HepG2 (cell line): ENCODE data around the gene CNTRL. TPM values are rescaled to one million over a fixed set of nuclear protein-coding genes. Genes with fewer than 3 reads are reported as not detected.

Experiments
- ATAC-seq: fragments of 200-7000 bp; cut with Tn5 transposase; 3 replicates; pipeline ENCODE4 v1.9.1; 2020; ENCODE audit warnings: mild to moderate bottlenecking, moderate library complexity
- BruUV-seq: library from RNA; stranded (reverse); fragments of 400-500 nt; replicated peaks from 2 replicates; lab custom pipeline; 2021; lab: Mats Ljungman, UMichigan
- CTCF ChIA-PET: fragments of 300-600 bp; formaldehyde crosslinking; extraction: SDS; loops from one replicate; lab custom pipeline; 2021; ENCODE audit warnings: low total read pairs, inconsistent platforms, low intra/inter-chr PET ratio; lab: Yijun Ruan, JAX
- POLR2A ChIA-PET: fragments of 350-600 bp; sonication (Branson Sonifier 250); formaldehyde crosslinking; loops from one replicate; lab custom pipeline; 2020; ENCODE audit warnings: antibody characterized with exemption, inconsistent platforms; lab: Yijun Ruan, JAX
- DNase-seq: peaks from one replicate; pipeline ENCODE4 v3.0.0-alpha.2; 2015; ENCODE audit warnings: low spot score
- FAIRE-seq: peaks from 3 replicates; lab custom pipeline; 2011; peaks lifted over from hg19 to GRCh38; lab: Jason Lieb, UNC
- H2AFZ ChIP-seq: one replicate; pipeline ENCODE4 v1.6.1; 2011; ENCODE audit warnings: low read length, inconsistent platforms
- H3K27ac ChIP-seq: fragments of 300-600 bp; 3 replicates; pipeline ENCODE4 v1.8.0; 2011; ENCODE audit warnings: mixed run types, mild to moderate bottlenecking, mixed read lengths, low read length, inconsistent platforms; ENCODE audit not compliant: insufficient read depth; ENCODE audit errors: extremely low read length
- H3K27me3 ChIP-seq, 2 experiments: fragments of 200-600 bp in 1 of 2; 2 replicates in 1 of 2; 3 replicates in 1 of 2; pipeline versions ENCODE4 v1.6.0 to v1.8.0; 2011; ENCODE audit warnings: low read length in 2 of 2, mild to moderate bottlenecking in 2 of 2, moderate library complexity in 2 of 2, inconsistent platforms in 1 of 2; ENCODE audit not compliant: insufficient read depth in 2 of 2, control insufficient read depth in 1 of 2
- H3K36me3 ChIP-seq, 2 experiments: fragments of 200-600 bp in 1 of 2; replicated peaks in 1 of 2; 2 replicates in 1 of 2; 3 replicates in 1 of 2; pipeline versions ENCODE4 v1.5.1 to v1.8.0; 2011; ENCODE audit warnings: low read length in 2 of 2, inconsistent platforms in 1 of 2; ENCODE audit not compliant: insufficient read depth in 2 of 2, control insufficient read depth in 1 of 2
- H3K4me1 ChIP-seq: 2 replicates; pipeline ENCODE4 v1.5.1; 2012; ENCODE audit warnings: low read length, inconsistent platforms; ENCODE audit not compliant: insufficient read depth
- H3K4me2 ChIP-seq: 2 replicates; pipeline ENCODE4 v1.6.0; 2011; ENCODE audit warnings: low read depth, low read length, inconsistent platforms
- H3K4me3 ChIP-seq, 3 experiments: fragments of 200-600 bp in 1 of 3; sonication (generic), shearing (Covaris generic) in 1 of 3; replicated peaks in 1 of 3; 2 replicates each; pipeline ENCODE4 v1.5.1; 2011 to 2016; ENCODE audit warnings: low read length in 3 of 3, inconsistent platforms in 2 of 3, low read depth in 2 of 3, mild to moderate bottlenecking in 2 of 3, control low read depth in 1 of 3, mixed read lengths in 1 of 3; ENCODE audit not compliant: insufficient read depth in 1 of 3
- H3K79me2 ChIP-seq: one replicate; pipeline ENCODE4 v1.6.1; 2011; ENCODE audit warnings: low read length, inconsistent platforms; ENCODE audit not compliant: insufficient read depth
- H3K9ac ChIP-seq: 2 replicates; pipeline ENCODE4 v1.6.0; 2011; ENCODE audit warnings: mild to moderate bottlenecking, low read depth, low read length, inconsistent platforms; ENCODE audit not compliant: insufficient read depth
- H3K9me3 ChIP-seq: 2 replicates; pipeline ENCODE4 v1.5.1; 2012; ENCODE audit warnings: mild to moderate bottlenecking, low read length
- H4K20me1 ChIP-seq: 2 replicates; pipeline ENCODE4 v1.6.0; 2011; ENCODE audit warnings: inconsistent platforms, mild to moderate bottlenecking, low read length, moderate library complexity; ENCODE audit not compliant: insufficient read depth
- AHR ChIP-seq: IDR thresholded peaks from 2 replicates; pipeline ENCODE4 v1.6.1; 2018; ENCODE audit warnings: missing genetic modification reagents, missing compliant biosample characterization
- AKAP8 ChIP-seq: sonication (generic); formaldehyde crosslinking; IDR thresholded peaks from 2 replicates; pipeline ENCODE4 v1.5.1; 2020; ENCODE audit warnings: mild to moderate bottlenecking, missing genetic modification reagents
- ATAD3A ChIP-seq: sonication (generic); formaldehyde crosslinking; IDR thresholded peaks from 2 replicates; pipeline ENCODE4 v1.4.0; 2020; ENCODE audit warnings: missing genetic modification reagents
- FOXP1 ChIP-seq, 2 experiments: fragments of 450-650 bp in 1 of 2; IDR thresholded peaks; 2 replicates each; pipeline ENCODE4 v1.6.1; 2017 to 2018; ENCODE audit warnings: antibody characterized with exemption in 1 of 2
- MXI1 ChIP-seq: IDR thresholded peaks from 3 replicates; pipeline ENCODE4 v1.6.1; 2012; ENCODE audit warnings: low read depth, low read length, inconsistent platforms, borderline replicate concordance
- PAWR ChIP-seq: sonication (generic); formaldehyde crosslinking; IDR thresholded peaks from 2 replicates; pipeline ENCODE4 v1.4.0; 2020; ENCODE audit warnings: missing genetic modification reagents, mild to moderate bottlenecking, borderline replicate concordance
- STAT6 ChIP-seq: sonication (generic); formaldehyde crosslinking; IDR thresholded peaks from 2 replicates; pipeline ENCODE4 v1.4.0; 2020; ENCODE audit warnings: missing genetic modification reagents, mild to moderate bottlenecking, borderline replicate concordance
- ZBTB7A ChIP-seq: sonication (generic); formaldehyde crosslinking; IDR thresholded peaks from 2 replicates; pipeline ENCODE4 v1.8.0; 2022; ENCODE audit warnings: mild to moderate bottlenecking, missing genetic modification reagents
- ZFP36L1 ChIP-seq: sonication (generic); formaldehyde crosslinking; IDR thresholded peaks from 2 replicates; pipeline ENCODE4 v1.8.0; 2022; ENCODE audit warnings: mild to moderate bottlenecking, missing genetic modification reagents, moderate library complexity
- ZNF124 ChIP-seq: sonication (generic); formaldehyde crosslinking; IDR thresholded peaks from 2 replicates; pipeline ENCODE4 v1.4.0; 2020; ENCODE audit warnings: missing genetic modification reagents
- ZNF296 ChIP-seq: sonication (generic); formaldehyde crosslinking; conservative IDR thresholded peaks from 2 replicates; pipeline ENCODE4 v1.5.0; 2020; ENCODE audit warnings: mild to moderate bottlenecking, missing genetic modification reagents
- ZNF3 ChIP-seq: IDR thresholded peaks from 2 replicates; pipeline ENCODE4 v1.7.0; 2017; ENCODE audit warnings: inconsistent platforms
- ZNF343 ChIP-seq: sonication (generic); formaldehyde crosslinking; IDR thresholded peaks from 2 replicates; pipeline ENCODE4 v1.4.0; 2020; ENCODE audit warnings: mild to moderate bottlenecking, missing genetic modification reagents
- ZNF510 ChIP-seq: sonication (generic); formaldehyde crosslinking; IDR thresholded peaks from 2 replicates; pipeline ENCODE4 v1.4.0; 2020; ENCODE audit warnings: low read depth, mild to moderate bottlenecking, missing genetic modification reagents
- ZNF530 ChIP-seq: sonication (generic); formaldehyde crosslinking; IDR thresholded peaks from 2 replicates; pipeline ENCODE4 v1.5.0; 2020; ENCODE audit warnings: low read depth, mild to moderate bottlenecking, missing genetic modification reagents
- WGBS: methylation state at CpG from one replicate; pipeline ENCODE4 v1.1.6; 2017; ENCODE audit warnings: low lambda C conversion rate; 5-methylcytosine and 5-hydroxymethylcytosine counted together
- in situ Hi-C: cut with HindIII; loops from 2 replicates; pipeline ENCODE4 v1.10.0; 2017; ENCODE audit warnings: low pct_unique_long_range_greater_than_20kb; ENCODE audit not compliant: extremely low pct_ligation_motif_present
- intact Hi-C: fragments of 100-400 bp; cut with micrococcal nuclease; formaldehyde crosslinking; loops from one replicate; pipeline ENCODE4 v1.10.0; 2022; ENCODE audit not compliant: unreplicated experiment
- polyA plus RNA-seq, 8 experiments: library from polyadenylated mRNA; depleted of rRNA in 3 of 8; stranded (reverse) in 7 of 8; unstranded in 1 of 8; fragments of >200 nt; fragmentation: Illumina TruSeq in 4 of 8; extraction: Trizol in 4 of 8; gene quantifications; 2 replicates each; pipeline versions ENCODE4 v1.2.1 to v1.2.3, GENCODE V29; 2011 to 2016; ENCODE audit warnings: low read depth in 4 of 8, missing spikeins in 1 of 8, mixed read lengths in 1 of 8; ENCODE audit not compliant: insufficient read depth in 1 of 8
- total RNA-seq, 5 experiments: library from RNA; depleted of rRNA; stranded (reverse); fragments of >200 nt; fragmentation: Illumina TruSeq; extraction: Trizol; gene quantifications; 2 replicates each; pipeline ENCODE4 v1.2.3, GENCODE V29; 2016; ENCODE audit warnings: low read depth in 1 of 5

The CNTRL gene
- total and polyA plus RNA-seq, 2 of the 13 experiments (the other 11 are each of a cell fraction or from before 2014, with no cell fraction given): 7.5 to 11.8 TPM

- TF ChIP-seq STAT6 (CRISPR knock-in tag) (no peak), ATAD3A (CRISPR knock-in tag) (no peak)
Measured at GRCh38 chr9:121144482-121144881, 69.7 kb downstream of the CNTRL start (continued).

- Histone ChIP-seq H3K4me3 (no peak overlapping the region), H3K4me1 (no peaks in the 10 kb centered on the region), H3K27me3 (no peaks in the 10 kb centered on the region), H3K4me2 (no peak overlapping the region), H4K20me1 (no peaks in the 10 kb centered on the region), H3K79me2 (no peaks in the 10 kb centered on the region), H3K36me3 (peaks cover 13 to 31% of the 10 kb centered on the region in 2 experiments), H3K27ac (no peak overlapping the region), H3K9me3 (no peaks in the 10 kb centered on the region), H3K9ac (no peak overlapping the region)
- DNase-seq: no peak
- intact Hi-C loops (no loop called here), in situ Hi-C loops (no loop called here)
- 79% methylated on average over 2 of the region's 2 CpGs for WGBS
- ChIA-PET POLR2A (no interaction called here), CTCF (no interaction called here)
- ATAC-seq: no peak
- no TSS peak for BruUV-seq
- TF ChIP-seq ZNF343 (CRISPR knock-in tag) (no peak), ZNF3 (CRISPR knock-in tag) (no peak), ZNF510 (CRISPR knock-in tag) (no peak), ZNF296 (CRISPR knock-in tag) (no peak), MXI1 (no peak), ZNF530 (CRISPR knock-in tag) (no peak), PAWR (CRISPR knock-in tag) (no peak), AKAP8 (CRISPR knock-in tag) (no peak), ZFP36L1 (CRISPR knock-in tag) (no peak), FOXP1 (IDR thresholded peaks at IDR 0.05) (no peak), FOXP1 (CRISPR knock-in tag; IDR thresholded peaks at IDR 0.05) (no peak), AHR (CRISPR knock-in tag) (no peak), ZBTB7A (no peak), ZNF124 (CRISPR knock-in tag) (no peak)
- TF ChIP-seq, all 625 proteins: peak for 0
- no peak overlapping the region for H2AFZ ChIP-seq
- no peak for FAIRE-seq
Measured at GRCh38 chr9:121150188-121150587, 75.4 kb downstream of the CNTRL start.
